ENCODE data around the gene NFU1.
"Not testable (repeated sequence)": the region's sequence is repeated elsewhere in the genome, so short reads cannot be mapped to it uniquely, and the experiment has no call there.

The NFU1 gene

GRCh38 chr2:69389271-69389670, 48.0 kb downstream of the NFU1 start:
- in situ Hi-C loops (cut with HindIII; ENCODE audit: low sequenced_read_pairs) = no loop called here

DNA sequence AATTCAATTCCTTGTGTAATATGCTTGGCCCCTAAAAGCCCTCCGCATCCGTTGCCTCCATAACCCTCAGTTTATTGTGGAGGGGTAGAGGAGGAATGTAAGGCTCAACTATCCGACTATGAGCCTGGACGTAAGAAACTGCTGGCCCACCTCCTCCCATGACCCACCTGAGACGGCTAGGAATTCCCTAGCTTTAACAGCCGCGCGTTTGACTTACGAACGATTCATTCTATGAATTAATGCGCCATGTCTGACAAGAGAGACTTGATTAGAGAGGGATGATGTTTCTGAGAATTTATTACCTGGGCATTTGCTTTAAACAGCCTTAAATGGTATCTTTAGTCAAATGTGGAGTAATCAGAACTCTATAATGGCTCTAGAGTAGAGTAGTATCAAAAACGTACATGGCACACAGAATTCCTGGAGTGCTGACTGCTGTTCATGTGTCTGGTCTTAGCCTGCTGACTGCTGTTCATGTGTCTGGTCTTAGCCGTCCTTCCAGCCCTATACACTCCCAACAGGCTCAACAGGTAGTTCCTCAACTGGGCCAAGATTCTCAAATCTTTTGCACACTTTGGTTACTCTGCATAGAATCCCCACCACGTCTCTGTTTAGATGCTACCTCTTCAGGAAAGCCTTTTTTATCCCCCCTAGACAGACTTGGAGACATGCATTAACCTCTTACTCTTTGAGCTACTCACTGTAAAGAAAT, 49.3 kb downstream of the NFU1 start:
- in situ Hi-C loops (cut with HindIII; ENCODE audit: low sequenced_read_pairs) = no loop called here

- in situ Hi-C loops (cut with HindIII; ENCODE audit: low sequenced_read_pairs) = no loop called here
Measured at GRCh38 chr2:69386789-69387734, 50.2 kb downstream of the NFU1 start, which contains the start of gene GFPT1. Gene GFPT1, minus strand, starts transcription at chr2:69387227. Its CDS starts 156 bp downstream, at chr2:69387071.

- in situ Hi-C loops (cut with HindIII; ENCODE audit: low sequenced_read_pairs) = no loop called here
Measured at GRCh38 chr2:69386360-69386759, 50.9 kb downstream of the NFU1 start.

GRCh38 chr2:69385443-69386151, 51.6 kb downstream of the NFU1 start:
- in situ Hi-C loops (cut with HindIII; ENCODE audit: low sequenced_read_pairs) = no loop called here

- in situ Hi-C loops (cut with HindIII; ENCODE audit: low sequenced_read_pairs) = no loop called here
Measured at GRCh38 chr2:69384618-69385081, 52.6 kb downstream of the NFU1 start.

DNA sequence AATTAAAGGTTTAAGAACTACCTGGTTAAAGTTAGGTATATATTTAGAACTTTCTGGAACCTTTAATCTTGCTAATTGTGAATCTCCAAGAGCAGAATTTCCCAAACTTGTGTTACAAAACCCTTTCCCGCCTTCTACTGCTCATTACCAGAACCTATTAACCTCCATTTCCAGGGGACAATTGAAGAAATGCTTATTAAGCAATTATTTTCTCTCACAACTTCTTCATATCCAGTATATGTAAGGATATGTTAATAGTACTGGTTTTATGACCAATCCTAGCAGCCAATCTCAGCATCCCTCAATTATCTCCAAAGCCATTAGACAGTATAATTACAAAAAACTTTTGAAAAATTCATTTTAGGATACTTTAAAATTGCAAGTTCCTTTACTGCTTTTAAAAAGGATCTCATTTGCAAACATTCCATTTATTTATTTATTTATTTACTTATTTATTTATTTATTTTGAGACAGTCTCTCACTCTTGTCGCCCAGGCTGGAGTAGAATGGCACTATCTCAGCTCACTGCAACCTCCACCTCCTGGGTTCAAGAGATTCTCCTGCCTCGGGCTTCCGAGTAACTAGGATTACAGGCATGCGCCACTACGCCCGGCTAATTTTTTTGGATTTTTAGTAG, 53.9 kb downstream of the NFU1 start:
- in situ Hi-C loops (cut with HindIII; ENCODE audit: low sequenced_read_pairs) = no loop called here

- in situ Hi-C loops (cut with HindIII; ENCODE audit: low sequenced_read_pairs) = no loop called here
Measured at GRCh38 chr2:69382547-69382946, 54.7 kb downstream of the NFU1 start.

- in situ Hi-C loops (cut with HindIII; ENCODE audit: low sequenced_read_pairs) = no loop called here
Measured at GRCh38 chr2:69381337-69381737, 55.9 kb downstream of the NFU1 start.

GRCh38 chr2:69380072-69380917, 56.9 kb downstream of the NFU1 start:
- in situ Hi-C loops (cut with HindIII; ENCODE audit: low sequenced_read_pairs) = no loop called here

GRCh38 chr2:69376403-69376802, 60.8 kb downstream of the NFU1 start:
- in situ Hi-C loops (cut with HindIII; ENCODE audit: low sequenced_read_pairs) = no loop called here

DNA sequence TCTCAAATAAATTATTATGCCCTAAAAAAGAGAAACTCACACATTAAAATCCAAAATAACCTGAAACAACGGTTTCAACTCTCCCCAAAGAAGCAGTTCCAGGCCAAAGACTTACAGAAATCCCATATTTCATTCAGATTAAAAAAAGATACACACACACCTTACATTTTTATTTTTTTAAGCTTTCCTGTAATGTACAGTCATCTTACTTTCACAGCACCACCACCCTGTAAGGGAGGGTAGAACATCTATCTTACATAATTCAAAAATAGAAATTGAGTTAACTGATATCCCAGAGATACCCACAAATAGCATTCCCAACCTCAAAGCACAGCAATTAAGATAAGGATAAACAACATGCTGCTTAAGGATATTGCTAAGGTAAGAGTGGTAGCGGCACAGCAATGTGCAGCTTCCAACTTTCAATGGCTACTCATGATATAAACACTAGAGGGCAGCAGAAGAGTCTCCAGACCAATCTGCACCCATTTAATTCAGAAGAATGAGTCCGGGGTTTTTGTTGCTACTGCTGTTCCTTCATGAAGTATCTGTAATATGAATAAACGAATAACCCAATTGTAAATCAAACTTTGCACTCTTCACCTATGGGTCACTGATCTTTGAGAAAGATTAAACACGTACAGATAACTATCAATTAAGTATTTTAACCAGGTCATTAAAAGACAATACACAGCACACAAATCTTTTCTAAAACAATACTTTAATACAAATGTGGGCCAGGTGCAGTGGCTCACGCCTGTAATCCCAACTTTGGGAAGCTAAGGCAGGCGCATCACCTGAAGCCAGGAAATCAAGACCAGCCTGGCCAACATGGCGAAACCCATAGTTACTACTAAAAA, 61.5 kb downstream of the NFU1 start:
- in situ Hi-C loops (cut with HindIII; ENCODE audit: low sequenced_read_pairs) = no loop called here

DNA sequence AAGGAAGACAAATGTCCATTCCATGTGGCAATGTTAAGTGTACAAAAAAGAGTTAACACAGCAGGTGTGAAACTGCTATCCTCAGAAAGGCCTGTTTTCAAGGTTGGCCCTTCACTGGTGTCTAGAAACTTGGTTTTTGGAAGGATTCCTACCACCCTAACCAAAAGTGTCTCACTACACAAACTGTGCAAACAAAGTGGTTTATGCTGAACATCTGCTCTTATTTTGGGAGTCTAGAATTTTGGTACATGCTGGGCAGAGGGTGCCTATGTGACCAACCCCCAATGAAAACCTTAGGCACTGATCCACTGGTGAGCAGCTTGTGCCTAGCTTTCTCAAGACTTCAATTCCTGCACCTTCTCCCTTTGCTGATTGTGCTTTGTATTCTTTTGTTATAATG, 64.5 kb downstream of the NFU1 start:
- in situ Hi-C loops (cut with HindIII; ENCODE audit: low sequenced_read_pairs) = no loop called here

DNA sequence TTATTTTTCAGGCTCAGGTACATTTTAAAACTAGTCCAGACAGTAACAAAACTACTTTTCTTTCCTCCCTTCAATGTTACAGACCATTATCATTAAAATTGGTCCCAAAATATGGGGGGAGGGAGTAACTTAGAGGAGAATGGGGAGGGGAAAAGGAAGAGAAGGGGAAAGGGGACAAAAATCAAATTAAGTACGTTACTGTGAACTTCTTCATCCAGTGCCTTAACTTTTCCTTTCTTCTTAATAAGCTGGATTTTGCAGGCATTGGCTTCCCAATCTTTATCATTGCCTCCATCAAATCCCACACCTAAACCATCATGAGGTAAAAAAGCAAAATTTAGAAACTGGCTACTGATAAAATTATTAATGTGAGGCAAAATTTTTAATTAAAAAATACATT, 67.4 kb downstream of the NFU1 start:
- in situ Hi-C loops (cut with HindIII; ENCODE audit: low sequenced_read_pairs) = no loop called here

GRCh38 chr2:69368588-69368987, 68.6 kb downstream of the NFU1 start:
- in situ Hi-C loops (cut with HindIII; ENCODE audit: low sequenced_read_pairs) = no loop called here

- in situ Hi-C loops (cut with HindIII; ENCODE audit: low sequenced_read_pairs) = no loop called here
Measured at GRCh38 chr2:69359371-69359770, 77.9 kb downstream of the NFU1 start.

GRCh38 chr2:69358914-69359313, 78.3 kb downstream of the NFU1 start:
- in situ Hi-C loops (cut with HindIII; ENCODE audit: low sequenced_read_pairs) = no loop called here

DNA sequence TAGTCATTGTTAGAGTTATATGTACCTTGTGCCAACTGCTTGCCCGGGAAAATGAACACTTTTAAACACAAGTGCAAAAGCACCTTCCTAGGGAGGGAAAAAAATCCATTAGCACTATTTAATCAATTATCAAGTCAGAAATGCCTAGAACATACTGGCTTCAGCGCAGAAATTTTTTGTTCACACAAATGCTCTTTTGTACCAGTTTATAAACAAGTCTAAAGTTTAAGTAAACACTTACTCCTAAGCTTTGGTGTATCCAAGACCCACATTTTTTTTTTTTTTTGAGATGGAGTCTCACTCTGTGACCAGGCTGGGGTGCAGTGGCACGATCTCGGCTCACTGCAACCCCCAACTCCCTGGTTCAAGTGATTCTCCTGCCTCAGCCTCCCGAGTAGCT, 80.8 kb downstream of the NFU1 start:
- in situ Hi-C loops (cut with HindIII; ENCODE audit: low sequenced_read_pairs) = no loop called here

DNA sequence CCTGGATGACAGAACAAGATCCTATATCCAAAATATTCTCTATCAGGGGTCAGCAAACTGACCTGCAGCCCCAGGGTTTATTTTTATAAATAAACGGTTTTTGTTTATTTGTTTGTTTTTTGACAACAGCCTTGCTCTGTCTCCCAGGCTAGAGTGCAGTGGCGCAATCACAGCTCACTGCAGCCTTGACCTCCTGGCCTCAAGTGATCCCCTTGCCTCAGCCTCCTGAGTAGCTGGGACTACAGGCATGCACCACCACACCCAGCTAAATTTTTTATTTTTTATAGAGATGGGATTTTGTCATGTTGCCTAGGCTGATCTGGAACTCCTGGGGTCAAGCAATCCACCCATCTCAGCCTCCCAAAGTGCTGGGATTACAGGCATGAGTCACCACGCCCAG, 82.3 kb downstream of the NFU1 start:
- in situ Hi-C loops (cut with HindIII; ENCODE audit: low sequenced_read_pairs) = not testable (repeated sequence)

Data from DLD1 (cell line).